SK-N-SH treated with all-trans-retinoic acid at 6 μM for 48 hours (cell line): ENCODE measurements around the gene XKR8.

Experiments used
- ATAC-seq: fragments of 200-7000 bp; cut with Tn5 transposase; 3 replicates; pipeline ENCODE4 v1.9.1; 2020; ENCODE audit warnings: mild to moderate bottlenecking, moderate library complexity
- ARNTL ChIP-seq: fragments of 450-650 bp; formaldehyde crosslinking; IDR thresholded peaks from 2 replicates; pipeline ENCODE4 v1.5.0; 2020; ENCODE audit warnings: low read depth, mild to moderate bottlenecking, moderate library complexity, borderline replicate concordance
- BACH2 ChIP-seq: fragments of 250-450 bp; sonication (Bioruptor Pico); IDR thresholded peaks from 2 replicates; pipeline ENCODE4 v1.9.0; 2021; ENCODE audit warnings: mild to moderate bottlenecking, borderline replicate concordance
- CREB5 ChIP-seq: fragments of 250-450 bp; sonication (Bioruptor Pico); IDR thresholded peaks from 2 replicates; pipeline ENCODE4 v1.5.1; 2020; ENCODE audit warnings: low read depth, mild to moderate bottlenecking, moderate library complexity
- CSDC2 ChIP-seq: fragments of 250-450 bp; sonication (Bioruptor Pico); IDR thresholded peaks from 2 replicates; pipeline ENCODE4 v1.5.0; 2020; ENCODE audit warnings: mild to moderate bottlenecking, moderate library complexity
- CSRNP3 ChIP-seq: fragments of 250-450 bp; sonication (Bioruptor Pico); IDR thresholded peaks from 2 replicates; pipeline ENCODE4 v1.5.1; 2021; ENCODE audit warnings: mild to moderate bottlenecking, moderate library complexity
- ESRRG ChIP-seq: fragments of 250-450 bp; sonication (Bioruptor Pico); IDR thresholded peaks from 2 replicates; pipeline ENCODE4 v1.6.1; 2021; ENCODE audit warnings: mild to moderate bottlenecking
- OSR1 ChIP-seq: fragments of 250-450 bp; sonication (Bioruptor Pico); IDR thresholded peaks from 2 replicates; pipeline ENCODE4 v1.8.0; 2022; ENCODE audit warnings: moderate library complexity, mild to moderate bottlenecking, inconsistent platforms
- PATZ1 ChIP-seq: fragments of 250-450 bp; sonication (Bioruptor Pico); IDR thresholded peaks from 2 replicates; pipeline ENCODE4 v1.8.0; 2020; ENCODE audit warnings: mild to moderate bottlenecking, moderate library complexity, borderline replicate concordance
- POU6F1 ChIP-seq: fragments of 250-450 bp; sonication (Bioruptor Pico); IDR thresholded peaks from 2 replicates; pipeline ENCODE4 v1.8.0; 2021; ENCODE audit warnings: low read depth, mild to moderate bottlenecking, moderate library complexity, borderline replicate concordance
- PPARA ChIP-seq: fragments of 250-450 bp; sonication (Bioruptor Pico); IDR thresholded peaks from 2 replicates; pipeline ENCODE4 v1.5.0; 2020; ENCODE audit warnings: mild to moderate bottlenecking, borderline replicate concordance
- RARB ChIP-seq: fragments of 250-450 bp; sonication (Bioruptor Pico); IDR thresholded peaks from 2 replicates; pipeline ENCODE4 v1.8.0; 2021; ENCODE audit warnings: mild to moderate bottlenecking, moderate library complexity
- SNAI2 ChIP-seq: fragments of 250-450 bp; sonication (Bioruptor Pico); IDR thresholded peaks from 2 replicates; pipeline ENCODE4 v1.5.0; 2020; ENCODE audit warnings: mild to moderate bottlenecking, moderate library complexity
- TCF4 ChIP-seq: fragments of 250-450 bp; sonication (Bioruptor Pico); IDR thresholded peaks from 2 replicates; pipeline ENCODE4 v1.8.0; 2021; ENCODE audit warnings: mild to moderate bottlenecking, moderate library complexity, borderline replicate concordance
- TOX ChIP-seq: fragments of 250-450 bp; sonication (Bioruptor Pico); IDR thresholded peaks from 2 replicates; pipeline ENCODE4 v1.8.0; 2021; ENCODE audit warnings: mild to moderate bottlenecking, moderate library complexity, borderline replicate concordance
- ZC3H10 ChIP-seq: fragments of 250-450 bp; sonication (Bioruptor Pico); IDR thresholded peaks from 2 replicates; pipeline ENCODE4 v1.5.1; 2021; ENCODE audit warnings: mild to moderate bottlenecking, moderate library complexity
- ZFP3 ChIP-seq: fragments of 250-450 bp; sonication (Bioruptor Pico); IDR thresholded peaks from 2 replicates; pipeline ENCODE4 v1.5.0; 2020; ENCODE audit warnings: mild to moderate bottlenecking, moderate library complexity
- ZFP30 ChIP-seq: fragments of 450-650 bp; formaldehyde crosslinking; IDR thresholded peaks from 2 replicates; pipeline ENCODE4 v1.5.0; 2022; ENCODE audit warnings: mild to moderate bottlenecking, moderate library complexity
- ZNF565 ChIP-seq: fragments of 450-650 bp; formaldehyde crosslinking; conservative IDR thresholded peaks from 2 replicates; pipeline ENCODE4 v1.5.0; 2020; ENCODE audit warnings: low read depth, mild to moderate bottlenecking, moderate library complexity
- ZNF70 ChIP-seq: fragments of 450-650 bp; formaldehyde crosslinking; IDR thresholded peaks from 2 replicates; pipeline ENCODE4 v1.5.0; 2020; ENCODE audit warnings: mild to moderate bottlenecking, moderate library complexity
- ZNF8 ChIP-seq: fragments of 450-650 bp; formaldehyde crosslinking; IDR thresholded peaks from 2 replicates; pipeline ENCODE4 v1.5.0; 2020; ENCODE audit warnings: mild to moderate bottlenecking, moderate library complexity
- TF ChIP-seq, protein P1 (sequence below): fragments of 250-450 bp; sonication (Bioruptor Pico); IDR thresholded peaks from 2 replicates; pipeline ENCODE4 v1.5.0; 2020; ENCODE audit warnings: mild to moderate bottlenecking, moderate library complexity

The XKR8 gene

DNA sequence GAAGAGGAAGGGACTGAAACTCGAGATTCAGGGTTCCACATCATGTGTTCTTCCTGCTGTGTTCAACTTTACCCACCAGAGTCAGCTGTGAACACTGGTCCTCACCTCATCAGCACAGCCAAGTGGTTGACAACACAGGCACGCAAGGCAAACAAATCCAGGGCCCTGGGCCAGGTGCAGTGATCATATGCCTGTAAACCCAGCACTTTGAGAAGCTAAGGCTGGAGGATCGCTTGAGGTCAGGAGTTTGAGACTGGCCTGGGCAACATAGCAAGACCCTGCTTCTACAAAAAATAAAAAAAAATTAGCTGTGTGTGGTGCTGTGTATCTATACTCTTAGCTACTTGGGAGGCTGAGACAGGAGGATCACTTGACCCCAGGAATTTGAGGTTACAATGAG, 8.4 kb upstream of the XKR8 start (continued):
- no peak for TF ChIP-seq PATZ1 (CRISPR knock-in tag)
- TF ChIP-seq BACH2 = no peak
- TF ChIP-seq ZNF8 (CRISPR knock-in tag) = no peak

DNA sequence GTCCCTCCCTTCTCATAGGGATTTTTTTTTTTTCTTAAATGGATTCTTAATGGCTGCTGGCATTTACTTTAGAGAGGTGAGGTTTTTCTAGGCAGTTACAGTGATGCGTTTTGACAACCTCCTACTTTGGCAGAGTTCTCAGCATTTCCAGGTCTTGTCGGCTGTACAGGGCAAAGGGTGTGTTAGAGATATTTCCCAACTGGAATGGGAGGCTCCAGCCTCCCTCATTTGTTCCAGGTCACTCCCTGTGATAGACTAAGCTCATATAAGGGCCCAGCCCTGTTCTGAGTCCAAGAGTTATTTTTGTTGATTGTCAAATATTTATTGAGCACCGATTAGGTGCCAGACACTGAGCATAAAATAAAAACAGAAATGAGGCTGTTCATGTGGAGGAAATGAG, 7.6 kb upstream of the XKR8 start:
- TF ChIP-seq ZFP30 (CRISPR knock-in tag) = no peak
- no peak for TF ChIP-seq PATZ1 (CRISPR knock-in tag)
- no peak for ATAC-seq

DNA sequence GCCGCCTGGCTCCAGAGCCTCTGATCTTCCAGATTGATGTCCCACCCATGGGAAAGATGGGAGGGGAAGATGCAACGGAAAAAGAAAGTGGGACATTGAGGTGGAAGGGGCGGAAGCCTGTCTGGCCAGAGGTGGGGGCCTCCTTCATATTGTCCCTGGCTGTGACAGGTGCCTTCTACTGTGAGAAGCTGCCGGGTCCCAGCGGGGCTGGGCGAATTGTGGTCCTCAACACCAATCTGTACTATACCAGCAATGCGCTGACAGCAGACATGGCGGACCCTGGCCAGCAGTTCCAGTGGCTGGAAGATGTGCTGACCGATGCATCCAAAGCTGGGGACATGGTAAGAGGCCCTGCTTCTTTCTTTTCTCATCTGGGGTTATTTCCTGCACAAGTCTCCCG, 5.6 kb upstream of the XKR8 start:
- no peak for ATAC-seq
- no peak for TF ChIP-seq CSDC2
- TF ChIP-seq, all 23 proteins: peak for 0

DNA sequence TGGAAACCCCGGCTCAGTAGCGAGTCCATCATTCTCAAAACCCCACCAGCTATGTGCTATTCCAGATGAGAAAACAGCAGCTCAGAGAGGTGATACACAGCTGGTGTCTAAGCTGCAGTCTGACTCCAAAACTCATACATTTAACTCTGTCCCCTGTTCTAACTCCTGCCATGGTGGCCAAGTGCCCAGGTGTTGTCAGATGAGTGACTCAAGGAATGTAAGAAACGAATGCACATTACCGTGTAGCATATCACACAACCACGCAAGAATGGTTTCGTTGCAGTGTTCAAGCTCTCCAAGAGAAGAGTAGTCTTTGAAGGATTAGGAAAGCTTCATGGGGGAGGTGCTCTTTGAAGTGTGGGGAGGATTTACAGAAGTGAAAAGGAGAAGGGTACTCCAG, 4.7 kb upstream of the XKR8 start:
- ATAC-seq = no peak
- TF ChIP-seq POU6F1 (CRISPR knock-in tag) = no peak
- TF ChIP-seq, protein P1, sequence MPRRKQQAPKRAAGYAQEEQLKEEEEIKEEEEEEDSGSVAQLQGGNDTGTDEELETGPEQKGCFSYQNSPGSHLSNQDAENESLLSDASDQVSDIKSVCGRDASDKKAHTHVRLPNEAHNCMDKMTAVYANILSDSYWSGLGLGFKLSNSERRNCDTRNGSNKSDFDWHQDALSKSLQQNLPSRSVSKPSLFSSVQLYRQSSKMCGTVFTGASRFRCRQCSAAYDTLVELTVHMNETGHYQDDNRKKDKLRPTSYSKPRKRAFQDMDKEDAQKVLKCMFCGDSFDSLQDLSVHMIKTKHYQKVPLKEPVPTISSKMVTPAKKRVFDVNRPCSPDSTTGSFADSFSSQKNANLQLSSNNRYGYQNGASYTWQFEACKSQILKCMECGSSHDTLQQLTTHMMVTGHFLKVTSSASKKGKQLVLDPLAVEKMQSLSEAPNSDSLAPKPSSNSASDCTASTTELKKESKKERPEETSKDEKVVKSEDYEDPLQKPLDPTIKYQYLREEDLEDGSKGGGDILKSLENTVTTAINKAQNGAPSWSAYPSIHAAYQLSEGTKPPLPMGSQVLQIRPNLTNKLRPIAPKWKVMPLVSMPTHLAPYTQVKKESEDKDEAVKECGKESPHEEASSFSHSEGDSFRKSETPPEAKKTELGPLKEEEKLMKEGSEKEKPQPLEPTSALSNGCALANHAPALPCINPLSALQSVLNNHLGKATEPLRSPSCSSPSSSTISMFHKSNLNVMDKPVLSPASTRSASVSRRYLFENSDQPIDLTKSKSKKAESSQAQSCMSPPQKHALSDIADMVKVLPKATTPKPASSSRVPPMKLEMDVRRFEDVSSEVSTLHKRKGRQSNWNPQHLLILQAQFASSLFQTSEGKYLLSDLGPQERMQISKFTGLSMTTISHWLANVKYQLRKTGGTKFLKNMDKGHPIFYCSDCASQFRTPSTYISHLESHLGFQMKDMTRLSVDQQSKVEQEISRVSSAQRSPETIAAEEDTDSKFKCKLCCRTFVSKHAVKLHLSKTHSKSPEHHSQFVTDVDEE (CRISPR knock-in tag) = no peak
- no peak for TF ChIP-seq CSRNP3
- no peak for TF ChIP-seq ARNTL (CRISPR knock-in tag)
- no peak for TF ChIP-seq ZC3H10 (CRISPR knock-in tag)
- no peak for TF ChIP-seq ZNF565 (CRISPR knock-in tag)
- no peak for TF ChIP-seq OSR1 (CRISPR knock-in tag)
- no peak for TF ChIP-seq BACH2
- TF ChIP-seq CREB5 (CRISPR knock-in tag) = no peak
- TF ChIP-seq ZFP30 (CRISPR knock-in tag) = no peak
- TF ChIP-seq SNAI2 (CRISPR knock-in tag) = no peak
- TF ChIP-seq PPARA (CRISPR knock-in tag) = no peak
- TF ChIP-seq ZNF8 (CRISPR knock-in tag) = no peak
- TF ChIP-seq TOX (CRISPR knock-in tag) = no peak
- TF ChIP-seq ZNF70 (CRISPR knock-in tag) = no peak
- TF ChIP-seq PATZ1 (CRISPR knock-in tag) = no peak
- no peak for TF ChIP-seq RARB (CRISPR knock-in tag)
- no peak for TF ChIP-seq ZFP3 (CRISPR knock-in tag)
- TF ChIP-seq TCF4 (CRISPR knock-in tag) = no peak
- no peak for TF ChIP-seq ESRRG (CRISPR knock-in tag)
